Caco-2 (cell line): ENCODE measurements around the gene MED12L. TPM values are rescaled to one million over a fixed set of nuclear protein-coding genes. Genes with fewer than 3 reads are reported as not detected.

Experiments used
- BruUV-seq: library from RNA; stranded (reverse); fragments of 400-500 nt; replicated peaks from 2 replicates; lab custom pipeline; 2021; lab: Mats Ljungman, UMichigan
- CTCF ChIA-PET: fragments of 300-600 bp; sonication (Branson Sonifier 250); formaldehyde crosslinking; loops from one replicate; lab custom pipeline; 2022; ENCODE audit warnings: antibody characterized with exemption; lab: Charles Lee
- POLR2A ChIA-PET: fragments of 300-600 bp; sonication (Branson Sonifier 250); formaldehyde crosslinking; loops from one replicate; lab custom pipeline; 2022; ENCODE audit warnings: antibody characterized with exemption; lab: Charles Lee
- DNase-seq, 2 experiments: peaks; one replicate each; pipeline versions ENCODE4 v3.0.0 to v3.0.0-alpha.2; 2020 to 2022
- H3K27me3 ChIP-seq: replicated peaks from 2 replicates; pipeline ENCODE4 v1.6.0; 2011; ENCODE audit warnings: low read length; ENCODE audit not compliant: control insufficient read depth, insufficient read depth
- H3K36me3 ChIP-seq: 2 replicates; pipeline ENCODE4 v1.5.1; 2011; ENCODE audit warnings: low read length; ENCODE audit not compliant: control insufficient read depth, insufficient read depth
- H3K4me1 ChIP-seq: fragments of 250-450 bp; sonication (Bioruptor Pico); 2 replicates; pipeline ENCODE4 v1.5.1; 2020; ENCODE audit warnings: mild to moderate bottlenecking
- H3K4me3 ChIP-seq: 2 replicates; pipeline ENCODE4 v1.5.1; 2011; ENCODE audit warnings: low read depth, mild to moderate bottlenecking, control low read depth, low read length
- H3K9me3 ChIP-seq: fragments of 250-450 bp; sonication (Bioruptor Pico); 2 replicates; pipeline ENCODE4 v1.5.1; 2020; ENCODE audit warnings: mild to moderate bottlenecking, moderate library complexity
- H3K27ac Mint-ChIP-seq: one replicate; pipeline ENCODE4 v1.8.0; 2022; ENCODE audit warnings: mixed read lengths; ENCODE audit not compliant: unreplicated experiment
- H3K27me3 Mint-ChIP-seq: one replicate; pipeline ENCODE4 v1.8.0; 2022; ENCODE audit warnings: mixed read lengths; ENCODE audit not compliant: insufficient read depth, unreplicated experiment
- H3K36me3 Mint-ChIP-seq: one replicate; pipeline ENCODE4 v1.8.0; 2022; ENCODE audit warnings: mild to moderate bottlenecking, mixed read lengths; ENCODE audit not compliant: insufficient read depth, unreplicated experiment
- H3K4me1 Mint-ChIP-seq: one replicate; pipeline ENCODE4 v1.8.0; 2022; ENCODE audit warnings: low read depth, mixed read lengths; ENCODE audit not compliant: unreplicated experiment
- H3K4me3 Mint-ChIP-seq: one replicate; pipeline ENCODE4 v1.8.0; 2022; ENCODE audit warnings: mild to moderate bottlenecking, moderate library complexity, mixed read lengths; ENCODE audit not compliant: unreplicated experiment
- H3K9me3 Mint-ChIP-seq: one replicate; pipeline ENCODE4 v1.8.0; 2022; ENCODE audit warnings: mixed read lengths; ENCODE audit not compliant: unreplicated experiment
- CTCF ChIP-seq, 2 experiments: fragments of 200-600 bp in 1 of 2; IDR thresholded peaks; 1 replicate in 1 of 2; 2 replicates in 1 of 2; pipeline versions ENCODE4 v1.5.1 to v1.8.0; 2011 to 2022; ENCODE audit warnings: antibody characterized with exemption in 1 of 2, control low read depth in 1 of 2, inconsistent platforms in 1 of 2, low read depth in 1 of 2, low read length in 1 of 2, mild to moderate bottlenecking in 1 of 2, moderate library complexity in 1 of 2; ENCODE audit not compliant: insufficient read depth in 1 of 2, severe bottlenecking in 1 of 2, unreplicated experiment in 1 of 2
- intact Hi-C: fragments of 100-400 bp; cut with micrococcal nuclease; formaldehyde crosslinking; loops from one replicate; pipeline ENCODE4 v1.10.0; 2022; ENCODE audit not compliant: unreplicated experiment
- total RNA-seq: library from RNA; stranded (reverse); gene quantifications from 2 replicates; pipeline ENCODE4 v1.2.3, GENCODE V29; 2022

MED12L gene
- total RNA-seq, 1 experiment from 2014 or later, result 21.5 TPM

- Mint-ChIP-seq H3K27ac (no peak overlapping the region), H3K27me3 (no peaks in the 10 kb centered on the region), H3K4me3 (no peak overlapping the region), H3K9me3 (no peaks in the 10 kb centered on the region), H3K36me3 (no peaks in the 10 kb centered on the region), H3K4me1 (no peaks in the 10 kb centered on the region)
- no peaks in the 10 kb centered on the region for H3K36me3 ChIP-seq
- no TSS peak for BruUV-seq
- ChIA-PET POLR2A (no interaction called here), CTCF (no interaction called here)
- intact Hi-C loops, result no loop called here
- H3K4me3 ChIP-seq, result no peak overlapping the region
- H3K27me3 ChIP-seq, result no peaks in the 10 kb centered on the region
- DNase-seq, result no peak
- H3K4me1 ChIP-seq, result no peaks in the 10 kb centered on the region
- no peaks in the 10 kb centered on the region for H3K9me3 ChIP-seq
- TF ChIP-seq CTCF (IDR thresholded peaks at IDR 0.05; ENCODE audit: insufficient read depth in 1 of 2, low read depth in 1 of 2, low read length in 1 of 2, severe bottlenecking in 1 of 2, unreplicated experiment in 1 of 2), result no peak
Measured at GRCh38 chr3:151452368-151452767, 366.9 kb downstream of the MED12L start.

DNA sequence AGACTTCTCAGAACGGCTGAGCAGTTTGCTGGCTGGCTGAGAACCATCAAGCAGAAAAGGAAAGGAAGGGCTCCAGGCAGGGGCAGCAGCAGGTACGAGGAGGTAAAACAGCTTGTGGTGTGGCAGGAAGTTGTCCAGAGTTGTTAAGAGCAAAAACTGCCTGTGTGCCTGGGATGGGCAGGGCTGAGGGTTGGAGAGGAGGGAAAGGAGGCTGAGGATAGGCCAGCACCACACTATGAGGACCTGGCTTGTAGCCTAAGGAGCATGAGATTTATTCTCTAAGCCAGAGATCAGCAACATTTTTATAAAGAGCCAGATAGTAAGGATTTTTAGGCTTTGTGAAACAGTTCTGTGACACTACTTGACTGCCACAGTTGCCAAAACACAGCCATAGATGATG lies 367.4 kb downstream of the MED12L start:
- no peaks in the 10 kb centered on the region for H3K9me3 Mint-ChIP-seq
- H3K27ac Mint-ChIP-seq, result no peak overlapping the region
- Histone ChIP-seq H3K4me3 (no peak overlapping the region), H3K9me3 (no peaks in the 10 kb centered on the region), H3K36me3 (no peaks in the 10 kb centered on the region), H3K27me3 (no peaks in the 10 kb centered on the region), H3K4me1 (no peaks in the 10 kb centered on the region)
- no peak for TF ChIP-seq CTCF (IDR thresholded peaks at IDR 0.05; ENCODE audit: insufficient read depth in 1 of 2, low read depth in 1 of 2, low read length in 1 of 2, severe bottlenecking in 1 of 2, unreplicated experiment in 1 of 2)
- ChIA-PET POLR2A (no interaction called here), CTCF (no interaction called here)
- intact Hi-C loops, result no loop called here
- no TSS peak for BruUV-seq
- no peak for DNase-seq
- no peaks in the 10 kb centered on the region for H3K36me3 Mint-ChIP-seq
- no peaks in the 10 kb centered on the region for H3K27me3 Mint-ChIP-seq
- no peaks in the 10 kb centered on the region for H3K4me1 Mint-ChIP-seq
- no peak overlapping the region for H3K4me3 Mint-ChIP-seq

DNA sequence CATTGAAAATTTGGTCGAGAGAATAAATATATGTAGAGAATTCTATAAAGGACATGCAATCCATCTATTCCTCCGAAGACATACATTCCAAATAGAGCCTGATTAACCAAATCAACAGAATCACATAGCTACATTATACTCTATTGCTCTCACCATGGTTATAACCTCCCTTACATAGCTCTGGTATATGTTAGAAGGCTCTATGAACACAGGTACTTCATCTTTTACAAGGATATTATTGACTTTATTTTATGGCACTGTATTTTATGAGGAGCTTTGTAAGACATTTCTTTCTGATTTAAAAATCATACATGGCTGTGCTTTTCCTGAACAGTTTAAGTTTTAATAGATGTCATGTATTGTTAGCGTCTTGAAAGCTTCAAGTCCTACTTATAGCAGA lies 370.6 kb downstream of the MED12L start:
- Mint-ChIP-seq H3K27ac (no peak overlapping the region), H3K9me3 (no peaks in the 10 kb centered on the region), H3K4me3 (no peak overlapping the region), H3K4me1 (no peaks in the 10 kb centered on the region), H3K36me3 (no peaks in the 10 kb centered on the region), H3K27me3 (no peaks in the 10 kb centered on the region)
- intact Hi-C loops, result no loop called here
- no peak for DNase-seq
- Histone ChIP-seq H3K9me3 (no peaks in the 10 kb centered on the region), H3K4me3 (no peak overlapping the region), H3K27me3 (no peaks in the 10 kb centered on the region), H3K4me1 (no peaks in the 10 kb centered on the region), H3K36me3 (no peaks in the 10 kb centered on the region)
- BruUV-seq, result no TSS peak
- ChIA-PET CTCF (no interaction called here), POLR2A (no interaction called here)
- TF ChIP-seq CTCF (IDR thresholded peaks at IDR 0.05; ENCODE audit: insufficient read depth in 1 of 2, low read depth in 1 of 2, low read length in 1 of 2, severe bottlenecking in 1 of 2, unreplicated experiment in 1 of 2), result no peak
